HepG2 (cell line): Measurements from ENCODE around the gene SNF8. TPM values are rescaled to one million over a fixed set of nuclear protein-coding genes. Genes with fewer than 3 reads are reported as not detected.
A peak's percentile ranks its signal among the peaks of the same experiment; 100 is the strongest.

ENCODE experiments used
- ATAC-seq: fragments of 200-7000 bp; cut with Tn5 transposase; 3 replicates; pipeline ENCODE4 v1.9.1; 2020; ENCODE audit warnings: mild to moderate bottlenecking, moderate library complexity
- BruUV-seq: library from RNA; stranded (reverse); fragments of 400-500 nt; replicated peaks from 2 replicates; lab custom pipeline; 2021; lab: Mats Ljungman, UMichigan
- CTCF ChIA-PET: fragments of 300-600 bp; formaldehyde crosslinking; extraction: SDS; loops from one replicate; lab custom pipeline; 2021; ENCODE audit warnings: low total read pairs, inconsistent platforms, low intra/inter-chr PET ratio; lab: Yijun Ruan, JAX
- POLR2A ChIA-PET: fragments of 350-600 bp; sonication (Branson Sonifier 250); formaldehyde crosslinking; loops from one replicate; lab custom pipeline; 2020; ENCODE audit warnings: antibody characterized with exemption, inconsistent platforms; lab: Yijun Ruan, JAX
- DNase-seq: peaks from one replicate; pipeline ENCODE4 v3.0.0-alpha.2; 2015; ENCODE audit warnings: low spot score
- FAIRE-seq: peaks from 3 replicates; lab custom pipeline; 2011; peaks lifted over from hg19 to GRCh38; lab: Jason Lieb, UNC
- H2AFZ ChIP-seq: one replicate; pipeline ENCODE4 v1.6.1; 2011; ENCODE audit warnings: low read length, inconsistent platforms
- H3K27ac ChIP-seq: fragments of 300-600 bp; 3 replicates; pipeline ENCODE4 v1.8.0; 2011; ENCODE audit warnings: mixed run types, mild to moderate bottlenecking, mixed read lengths, low read length, inconsistent platforms; ENCODE audit not compliant: insufficient read depth; ENCODE audit errors: extremely low read length
- H3K27me3 ChIP-seq, 2 experiments: fragments of 200-600 bp in 1 of 2; 2 replicates in 1 of 2; 3 replicates in 1 of 2; pipeline versions ENCODE4 v1.6.0 to v1.8.0; 2011; ENCODE audit warnings: low read length in 2 of 2, mild to moderate bottlenecking in 2 of 2, moderate library complexity in 2 of 2, inconsistent platforms in 1 of 2; ENCODE audit not compliant: insufficient read depth in 2 of 2, control insufficient read depth in 1 of 2
- H3K36me3 ChIP-seq, 2 experiments: fragments of 200-600 bp in 1 of 2; replicated peaks in 1 of 2; 2 replicates in 1 of 2; 3 replicates in 1 of 2; pipeline versions ENCODE4 v1.5.1 to v1.8.0; 2011; ENCODE audit warnings: low read length in 2 of 2, inconsistent platforms in 1 of 2; ENCODE audit not compliant: insufficient read depth in 2 of 2, control insufficient read depth in 1 of 2
- H3K4me1 ChIP-seq: 2 replicates; pipeline ENCODE4 v1.5.1; 2012; ENCODE audit warnings: low read length, inconsistent platforms; ENCODE audit not compliant: insufficient read depth
- H3K4me2 ChIP-seq: 2 replicates; pipeline ENCODE4 v1.6.0; 2011; ENCODE audit warnings: low read depth, low read length, inconsistent platforms
- H3K4me3 ChIP-seq, 3 experiments: fragments of 200-600 bp in 1 of 3; sonication (generic), shearing (Covaris generic) in 1 of 3; replicated peaks in 1 of 3; 2 replicates each; pipeline ENCODE4 v1.5.1; 2011 to 2016; ENCODE audit warnings: low read length in 3 of 3, inconsistent platforms in 2 of 3, low read depth in 2 of 3, mild to moderate bottlenecking in 2 of 3, control low read depth in 1 of 3, mixed read lengths in 1 of 3; ENCODE audit not compliant: insufficient read depth in 1 of 3
- H3K79me2 ChIP-seq: one replicate; pipeline ENCODE4 v1.6.1; 2011; ENCODE audit warnings: low read length, inconsistent platforms; ENCODE audit not compliant: insufficient read depth
- H3K9ac ChIP-seq: 2 replicates; pipeline ENCODE4 v1.6.0; 2011; ENCODE audit warnings: mild to moderate bottlenecking, low read depth, low read length, inconsistent platforms; ENCODE audit not compliant: insufficient read depth
- H3K9me3 ChIP-seq: 2 replicates; pipeline ENCODE4 v1.5.1; 2012; ENCODE audit warnings: mild to moderate bottlenecking, low read length
- H4K20me1 ChIP-seq: 2 replicates; pipeline ENCODE4 v1.6.0; 2011; ENCODE audit warnings: inconsistent platforms, mild to moderate bottlenecking, low read length, moderate library complexity; ENCODE audit not compliant: insufficient read depth
- BRD4 ChIP-seq: sonication (generic); formaldehyde crosslinking; IDR thresholded peaks from 2 replicates; pipeline ENCODE4 v1.4.0; 2020; ENCODE audit warnings: missing genetic modification reagents
- DRAP1 ChIP-seq: IDR thresholded peaks from 2 replicates; pipeline ENCODE4 v1.6.1; 2016; ENCODE audit warnings: missing genetic modification reagents, missing compliant biosample characterization
- EP300 ChIP-seq, 3 experiments: sonication (generic) in 1 of 3; formaldehyde crosslinking in 1 of 3; IDR thresholded peaks; 2 replicates each; pipeline versions ENCODE4 v1.5.1 to v1.6.1; 2011 to 2020; ENCODE audit warnings: low read depth in 2 of 3, low read length in 2 of 3, borderline replicate concordance in 1 of 3, improper control_type of control experiment in 1 of 3, mild to moderate bottlenecking in 1 of 3, missing genetic modification reagents in 1 of 3, moderate library complexity in 1 of 3
- ERF ChIP-seq: IDR thresholded peaks from 2 replicates; pipeline ENCODE4 v1.6.1; 2018; ENCODE audit warnings: missing biosample characterization, missing genetic modification reagents
- HDAC2 ChIP-seq: sonication (generic); formaldehyde crosslinking; IDR thresholded peaks from 2 replicates; pipeline ENCODE4 v1.4.0; 2020; ENCODE audit warnings: missing genetic modification reagents
- HOXD1 ChIP-seq: sonication (generic); formaldehyde crosslinking; IDR thresholded peaks from 2 replicates; pipeline ENCODE4 v1.5.0; 2020; ENCODE audit warnings: missing genetic modification reagents
- MAZ ChIP-seq, 2 experiments: sonication (generic) in 1 of 2; formaldehyde crosslinking in 1 of 2; IDR thresholded peaks; 2 replicates each; pipeline versions ENCODE4 v1.5.0 to v1.6.1; 2012 to 2020; ENCODE audit warnings: low read depth in 2 of 2, mild to moderate bottlenecking in 2 of 2, borderline replicate concordance in 1 of 2, improper control_type of control experiment in 1 of 2, low read length in 1 of 2, missing genetic modification reagents in 1 of 2, moderate library complexity in 1 of 2
- MED1 ChIP-seq: sonication (generic); formaldehyde crosslinking; IDR thresholded peaks from 2 replicates; pipeline ENCODE4 v1.4.0; 2020; ENCODE audit warnings: missing genetic modification reagents
- RARA ChIP-seq: IDR thresholded peaks from 2 replicates; pipeline ENCODE4 v1.6.1; 2016; ENCODE audit warnings: missing genetic modification reagents, missing compliant biosample characterization
- SALL1 ChIP-seq: sonication (generic); formaldehyde crosslinking; IDR thresholded peaks from 2 replicates; pipeline ENCODE4 v1.8.0; 2022; ENCODE audit warnings: mild to moderate bottlenecking, missing genetic modification reagents
- SOX13 ChIP-seq, 3 experiments: fragments of 450-650 bp in 1 of 3; sonication (generic) in 1 of 3; formaldehyde crosslinking in 1 of 3; IDR thresholded peaks in 2 of 3; conservative IDR thresholded peaks in 1 of 3; 2 replicates each; pipeline versions ENCODE4 v1.5.0 to v1.6.1; 2016 to 2020; ENCODE audit warnings: antibody characterized with exemption in 1 of 3, mild to moderate bottlenecking in 1 of 3, missing compliant biosample characterization in 1 of 3, missing genetic modification reagents in 1 of 3, moderate library complexity in 1 of 3
- TFAP4 ChIP-seq: sonication (generic); IDR thresholded peaks from 2 replicates; pipeline ENCODE4 v1.6.1; 2016; ENCODE audit warnings: low read depth, borderline replicate concordance
- XRCC5 ChIP-seq: fragments of 200-400 bp; formaldehyde crosslinking; optimal IDR thresholded peaks from 2 replicates; pipeline ENCODE3; 2017; ENCODE audit warnings: mild to moderate bottlenecking, low read length
- ZNF121 ChIP-seq: sonication (generic); formaldehyde crosslinking; IDR thresholded peaks from 2 replicates; pipeline ENCODE4 v1.5.0; 2020; ENCODE audit warnings: mild to moderate bottlenecking, missing genetic modification reagents
- ZNF343 ChIP-seq: sonication (generic); formaldehyde crosslinking; IDR thresholded peaks from 2 replicates; pipeline ENCODE4 v1.4.0; 2020; ENCODE audit warnings: mild to moderate bottlenecking, missing genetic modification reagents
- ZNF574 ChIP-seq: sonication (generic); formaldehyde crosslinking; IDR thresholded peaks from 2 replicates; pipeline ENCODE4 v1.4.0; 2020; ENCODE audit warnings: missing genetic modification reagents
- ZNF644 ChIP-seq: IDR thresholded peaks from 2 replicates; pipeline ENCODE4 v1.6.1; 2016; ENCODE audit warnings: low read depth
- ZNF720 ChIP-seq: sonication (generic); formaldehyde crosslinking; IDR thresholded peaks from 2 replicates; pipeline ENCODE4 v1.4.0; 2020; ENCODE audit warnings: missing genetic modification reagents
- ZNF792 ChIP-seq: IDR thresholded peaks from 2 replicates; pipeline ENCODE4 v1.6.1; 2016
- WGBS: methylation state at CpG from one replicate; pipeline ENCODE4 v1.1.6; 2017; ENCODE audit warnings: low lambda C conversion rate; 5-methylcytosine and 5-hydroxymethylcytosine counted together
- in situ Hi-C: cut with HindIII; loops from 2 replicates; pipeline ENCODE4 v1.10.0; 2017; ENCODE audit warnings: low pct_unique_long_range_greater_than_20kb; ENCODE audit not compliant: extremely low pct_ligation_motif_present
- intact Hi-C: fragments of 100-400 bp; cut with micrococcal nuclease; formaldehyde crosslinking; loops from one replicate; pipeline ENCODE4 v1.10.0; 2022; ENCODE audit not compliant: unreplicated experiment
- polyA plus RNA-seq, 8 experiments: library from polyadenylated mRNA; depleted of rRNA in 3 of 8; stranded (reverse) in 7 of 8; unstranded in 1 of 8; fragments of >200 nt; fragmentation: Illumina TruSeq in 4 of 8; extraction: Trizol in 4 of 8; gene quantifications; 2 replicates each; pipeline versions ENCODE4 v1.2.1 to v1.2.3, GENCODE V29; 2011 to 2016; ENCODE audit warnings: low read depth in 4 of 8, missing spikeins in 1 of 8, mixed read lengths in 1 of 8; ENCODE audit not compliant: insufficient read depth in 1 of 8
- total RNA-seq, 5 experiments: library from RNA; depleted of rRNA; stranded (reverse); fragments of >200 nt; fragmentation: Illumina TruSeq; extraction: Trizol; gene quantifications; 2 replicates each; pipeline ENCODE4 v1.2.3, GENCODE V29; 2016; ENCODE audit warnings: low read depth in 1 of 5

Gene SNF8
- total and polyA plus RNA-seq, 2 of the 13 experiments (the other 11 are each of a cell fraction or from before 2014, with no cell fraction given) = 114 to 153 TPM

- Histone ChIP-seq H3K9me3 (no peaks in the 10 kb centered on the region), H3K36me3 (no peaks in the 10 kb centered on the region), H3K27me3 (no peaks in the 10 kb centered on the region), H3K4me1 (peaks cover 54% of the 10 kb centered on the region), H3K4me3 (peak overlapping the region; percentile 55 to 74 (median 58)), H3K9ac (peak overlapping the region; percentile 63), H3K4me2 (peak overlapping the region; percentile 99), H2AFZ (peak overlapping the region; percentile 91), H4K20me1 (no peaks in the 10 kb centered on the region), H3K27ac (peak overlapping the region; percentile 49), H3K79me2 (no peaks in the 10 kb centered on the region)
- peak; percentile 89 for ATAC-seq
- WGBS = 7% methylated on average over 10 of the region's 10 CpGs
- ChIA-PET POLR2A (interaction anchor here (0.6 to 5.5 kb wide), 19 partner anchors 10 to 408 kb away, joined by 3 to 195 read pairs (median 7); partner anchors contain the start of genes ATP5MC1, IGF2BP1, SNF8 and UBE2Z), CTCF (interaction anchor here (1.8 kb wide), 1 partner anchor 71 kb away, joined by 5 read pairs; no protein-coding TSS in a partner anchor)
- intact Hi-C loops = no loop called here
- no TSS peak for BruUV-seq
- peak; percentile 78 for DNase-seq
- FAIRE-seq = no peak
- in situ Hi-C loops = no loop called here
- TF ChIP-seq XRCC5 (peak; percentile 52), RARA (CRISPR knock-in tag) (peak; percentile 85), BRD4 (peak; percentile 50; the same call in 1 of the 2 replicates), ERF (peak; percentile 39; the same call in 1 of the 2 replicates), MED1 (peak; percentile 29; the same call in 1 of the 2 replicates), EP300 (IDR thresholded peaks at IDR 0.05; ENCODE audit: low read depth in 2 of 2, low read length in 2 of 2) (peak in 1 of 2 experiments; percentile 69; a peak in 1 of 4 replicates), EP300 (CRISPR knock-in tag; IDR thresholded peaks at IDR 0.05; ENCODE audit: borderline replicate concordance) (no peak), ZNF792 (no peak), HOXD1 (CRISPR knock-in tag) (peak; percentile 74; the same call in 1 of the 2 replicates), TFAP4 (peak; percentile 19; the same call in 1 of the 2 replicates), ZNF574 (CRISPR knock-in tag) (peak; percentile 58; the same call in 1 of the 2 replicates), MAZ (IDR thresholded peaks at IDR 0.05; ENCODE audit: borderline replicate concordance, low read depth, low read length) (peak; percentile 53; the same call in 1 of the 2 replicates), MAZ (CRISPR knock-in tag; IDR thresholded peaks at IDR 0.05; ENCODE audit: low read depth) (peak; percentile 59), ZNF644 (CRISPR knock-in tag) (peak; percentile 45; the same call in 1 of the 2 replicates), HDAC2 (peak; percentile 28; the same call in 1 of the 2 replicates), ZNF343 (0 out of 2 replicates have a peak, but pooled peaks have one; percentile 33), SOX13 (IDR thresholded peaks at IDR 0.05) (0 out of 2 replicates have a peak, but pooled peaks have one; percentile 11), SOX13 (CRISPR knock-in tag; conservative IDR thresholded peaks at IDR 0.05 in 1 of 2, IDR thresholded peaks at IDR 0.05 in 1 of 2) (peak in 1 of 2 experiments; percentile 78; a peak in 2 of 4 replicates), ZNF121 (CRISPR knock-in tag) (peak; percentile 99), DRAP1 (CRISPR knock-in tag) (peak; percentile 43; the same call in 1 of the 2 replicates), ZNF720 (CRISPR knock-in tag) (peak; percentile 14; the same call in 1 of the 2 replicates), SALL1 (CRISPR knock-in tag) (0 out of 2 replicates have a peak, but pooled peaks have one; percentile 22)
Observed at GRCh38 chr17:48961516-48962233, 17.0 kb upstream of the SNF8 start.
